ENCODE measurements around the gene PTS. TPM values are rescaled to one million over a fixed set of nuclear protein-coding genes. Genes with fewer than 3 reads are reported as not detected.

PTS gene
- total RNA-seq, 2 experiments from 2014 or later: 31.2 to 32.9 TPM

- POLR2A ChIA-PET: interaction anchor here (0.6 kb wide), 1 partner anchor 70 kb away, joined by 3 read pairs; no protein-coding TSS in a partner anchor
- CTCF ChIA-PET: interaction anchor here (0.6 to 8.8 kb wide), 7 partner anchors 8 to 336 kb away, joined by 3 to 96 read pairs (median 4); no protein-coding TSS in a partner anchor
Observed at GRCh38 chr11:112219476-112220232, 6.6 kb upstream of the PTS start.

DNA sequence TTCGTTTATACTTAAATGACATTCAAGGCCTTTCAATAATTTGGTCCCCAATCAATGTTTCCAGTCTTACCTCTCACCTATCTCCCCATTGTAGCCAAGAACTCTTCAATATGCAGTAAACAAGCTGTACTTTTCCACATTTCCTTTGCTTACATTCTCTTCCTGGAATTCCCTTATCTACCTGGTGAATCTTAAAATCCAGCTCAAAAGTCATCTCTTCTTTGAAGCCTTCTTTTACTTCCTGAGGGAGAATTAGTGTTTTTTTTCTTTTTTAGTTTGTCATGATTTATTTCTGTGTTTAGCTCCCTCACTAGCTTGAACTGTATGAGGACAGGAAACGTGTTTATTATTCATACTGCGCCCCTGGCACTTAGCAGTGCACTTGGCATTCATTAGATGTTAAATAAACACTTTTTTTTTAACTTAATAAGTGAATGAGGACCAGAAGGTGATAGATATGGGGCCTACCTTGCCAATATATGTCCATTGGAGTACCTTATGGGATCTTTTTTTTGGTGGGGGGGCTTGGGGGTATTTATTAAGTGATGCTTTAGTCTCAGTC, 4.9 kb upstream of the PTS start:
- ChIA-PET POLR2A (no interaction called here), CTCF (interaction anchor here (8.8 kb wide), 1 partner anchor 60 kb away, joined by 96 read pairs; no protein-coding TSS in a partner anchor)

DNA sequence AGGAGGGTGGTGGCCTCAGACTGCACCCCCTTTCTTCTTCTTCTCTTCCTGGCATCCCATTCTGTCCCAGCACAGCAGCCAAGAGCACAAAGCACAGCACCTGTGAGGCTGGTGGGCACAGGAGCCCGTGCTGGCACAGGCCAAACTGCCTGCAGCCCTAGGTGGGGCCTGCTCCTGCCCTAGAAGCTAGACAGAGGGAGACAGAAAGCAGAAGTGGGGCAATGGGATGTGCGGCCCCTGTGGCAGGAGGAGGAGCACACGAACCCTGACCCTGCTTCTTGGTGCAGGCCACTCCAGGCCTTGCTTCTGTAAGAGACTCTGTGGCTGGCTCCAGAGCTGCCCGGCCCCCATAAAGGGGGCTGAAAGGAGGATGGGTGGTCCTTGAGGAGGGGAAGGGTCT, 3.9 kb upstream of the PTS start:
- CTCF ChIA-PET: interaction anchor here (0.5 to 8.8 kb wide), 2 partner anchors 59 to 1572 kb away, joined by 4 to 96 read pairs; no protein-coding TSS in a partner anchor
- POLR2A ChIA-PET: no interaction called here

DNA sequence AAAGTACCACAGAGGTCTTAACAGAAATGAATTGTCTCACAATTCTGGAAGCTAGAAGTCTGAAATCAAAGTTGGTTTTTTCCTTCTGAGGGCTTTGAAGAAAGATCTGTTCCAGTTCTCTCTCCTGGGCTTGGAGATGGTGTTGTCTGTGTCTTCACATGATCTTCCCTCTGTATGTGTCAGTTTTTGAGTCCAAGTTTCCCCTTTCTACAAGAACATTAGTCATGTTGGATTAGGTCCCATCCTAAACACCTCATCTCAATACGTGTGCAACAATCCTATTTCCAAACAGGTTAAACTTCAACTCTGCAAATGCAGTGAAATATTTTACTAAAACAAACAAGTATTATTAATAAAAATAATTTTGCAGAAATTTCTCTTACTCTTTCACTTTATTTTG, 3.1 kb upstream of the PTS start:
- ChIA-PET CTCF (interaction anchor here (8.8 kb wide), 1 partner anchor 58 kb away, joined by 96 read pairs; no protein-coding TSS in a partner anchor), POLR2A (no interaction called here)

DNA sequence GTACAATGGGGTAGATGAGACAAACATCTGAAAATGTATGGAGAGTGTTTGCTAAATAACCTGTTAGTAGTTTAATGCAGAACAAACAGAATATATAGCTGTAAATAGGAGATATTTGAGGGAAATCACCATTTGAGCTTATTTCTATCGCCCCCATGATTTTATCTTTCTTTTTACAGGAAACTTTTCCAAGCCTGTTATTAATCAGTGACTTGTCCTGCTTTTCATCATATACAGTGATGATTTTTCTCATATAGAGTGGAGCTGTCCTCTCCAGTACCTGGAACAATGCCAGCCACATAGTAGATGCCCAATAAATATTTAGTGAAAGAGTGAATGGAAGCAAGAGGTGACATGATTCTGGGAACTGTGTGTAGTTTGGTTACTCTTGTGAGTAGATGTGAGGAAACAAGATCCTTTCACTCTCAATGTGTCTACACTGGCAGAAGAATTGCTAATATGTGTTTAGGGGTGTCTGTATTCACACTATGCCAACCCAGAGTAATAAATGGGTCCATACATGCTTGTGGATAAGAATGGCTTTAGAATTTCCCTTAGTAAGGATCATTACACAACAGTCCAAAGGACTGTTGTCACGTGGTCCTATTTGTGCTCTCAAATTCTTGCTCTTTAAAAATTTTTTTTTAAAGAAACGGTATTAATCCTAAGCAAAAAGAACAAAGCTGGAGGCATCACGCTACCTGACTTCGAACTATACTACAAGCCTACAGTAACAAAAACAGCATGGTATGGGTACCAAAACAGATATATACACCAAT, 2.3 kb upstream of the PTS start:
- CTCF ChIA-PET: interaction anchor here (8.8 kb wide), 1 partner anchor 57 kb away, joined by 96 read pairs; no protein-coding TSS in a partner anchor
- POLR2A ChIA-PET: no interaction called here

- CTCF ChIA-PET: interaction anchor here (2.0 kb wide), 1 partner anchor 54 kb away, joined by 16 read pairs; no protein-coding TSS in a partner anchor
- POLR2A ChIA-PET: no interaction called here
Observed at GRCh38 chr11:112225753-112226061, 521 bp upstream of the PTS start.

GRCh38 chr11:112226831-112227401, 688 bp downstream of the PTS start:
- ChIA-PET CTCF (interaction anchor here (0.6 to 2.0 kb wide), 4 partner anchors 17 to 1096 kb away, joined by 3 to 16 read pairs (median 4); no protein-coding TSS in a partner anchor), POLR2A (no interaction called here)

DNA sequence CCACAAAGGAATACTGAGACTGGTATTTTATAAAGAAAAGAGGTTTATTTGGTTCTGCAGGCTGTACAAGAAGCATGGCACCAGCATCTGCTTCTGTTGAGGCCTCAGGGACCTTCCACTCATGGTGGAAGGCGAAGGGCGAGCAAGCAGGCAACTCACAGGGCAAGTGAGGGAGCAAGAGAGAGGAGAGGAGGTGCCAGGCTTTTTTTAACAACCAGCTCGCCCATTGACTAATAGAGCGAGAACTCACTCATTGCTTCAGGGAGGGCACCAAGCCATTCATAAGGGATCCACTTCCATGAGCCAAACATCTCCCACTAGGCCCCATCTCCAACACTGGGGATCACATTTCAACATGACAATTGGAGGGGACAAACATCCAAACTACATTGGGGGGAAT, 1.2 kb downstream of the PTS start:
- ChIA-PET POLR2A (no interaction called here), CTCF (interaction anchor here (0.6 to 1.0 kb wide), 3 partner anchors 8 to 1095 kb away, joined by 3 to 4 read pairs (median 3); no protein-coding TSS in a partner anchor)

GRCh38 chr11:112228706-112229105, 2.5 kb downstream of the PTS start:
- POLR2A ChIA-PET: no interaction called here
- CTCF ChIA-PET: interaction anchor here (0.6 kb wide), 1 partner anchor 60 kb away, joined by 3 read pairs; no protein-coding TSS in a partner anchor

GRCh38 chr11:112229159-112229558, 2.9 kb downstream of the PTS start:
- CTCF ChIA-PET: interaction anchor here (0.6 to 2.2 kb wide), 3 partner anchors 9 to 59 kb away, joined by 3 to 6 read pairs (median 3); no protein-coding TSS in a partner anchor
- POLR2A ChIA-PET: no interaction called here

DNA sequence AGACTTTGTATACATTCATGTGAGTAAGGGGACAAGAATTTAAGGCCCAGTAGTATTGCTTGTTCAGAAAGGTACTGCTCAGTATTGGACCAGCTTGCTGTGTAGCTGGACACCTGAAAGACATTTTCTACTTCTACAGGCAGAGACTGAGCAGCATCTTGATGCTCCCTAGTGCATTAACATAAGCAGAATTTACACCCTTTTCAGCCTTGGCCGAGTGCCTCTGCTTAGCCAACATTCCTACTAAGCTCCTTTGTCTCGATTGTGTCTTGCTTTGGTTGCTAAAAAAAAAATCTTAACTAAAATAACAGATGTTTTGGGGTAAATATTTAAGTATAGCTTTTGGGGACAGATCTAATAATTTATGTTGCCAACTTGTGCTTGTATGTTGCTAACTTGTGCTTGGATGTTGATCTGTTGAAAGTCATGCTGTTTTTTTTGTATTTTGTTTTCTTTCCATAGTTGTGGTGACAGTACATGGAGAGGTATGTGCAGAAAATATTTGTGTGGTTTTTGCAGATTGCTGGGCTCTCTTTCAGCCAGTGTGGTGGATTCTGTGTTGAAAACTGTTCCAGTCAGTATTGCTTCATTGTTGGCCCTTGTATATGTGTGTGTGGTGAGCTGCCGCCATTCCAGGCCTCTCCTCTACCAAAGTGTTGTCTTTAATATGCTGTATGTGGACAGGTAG, 3.7 kb downstream of the PTS start:
- ChIA-PET CTCF (interaction anchor here (0.7 to 2.2 kb wide), 2 partner anchors 10 to 49 kb away, joined by 3 to 6 read pairs; no protein-coding TSS in a partner anchor), POLR2A (no interaction called here)

GRCh38 chr11:112231952-112232351, 5.7 kb downstream of the PTS start:
- POLR2A ChIA-PET: no interaction called here
- CTCF ChIA-PET: interaction anchor here (0.5 to 1.5 kb wide), 2 partner anchors 37 to 48 kb away, joined by 3 read pairs; no protein-coding TSS in a partner anchor

DNA sequence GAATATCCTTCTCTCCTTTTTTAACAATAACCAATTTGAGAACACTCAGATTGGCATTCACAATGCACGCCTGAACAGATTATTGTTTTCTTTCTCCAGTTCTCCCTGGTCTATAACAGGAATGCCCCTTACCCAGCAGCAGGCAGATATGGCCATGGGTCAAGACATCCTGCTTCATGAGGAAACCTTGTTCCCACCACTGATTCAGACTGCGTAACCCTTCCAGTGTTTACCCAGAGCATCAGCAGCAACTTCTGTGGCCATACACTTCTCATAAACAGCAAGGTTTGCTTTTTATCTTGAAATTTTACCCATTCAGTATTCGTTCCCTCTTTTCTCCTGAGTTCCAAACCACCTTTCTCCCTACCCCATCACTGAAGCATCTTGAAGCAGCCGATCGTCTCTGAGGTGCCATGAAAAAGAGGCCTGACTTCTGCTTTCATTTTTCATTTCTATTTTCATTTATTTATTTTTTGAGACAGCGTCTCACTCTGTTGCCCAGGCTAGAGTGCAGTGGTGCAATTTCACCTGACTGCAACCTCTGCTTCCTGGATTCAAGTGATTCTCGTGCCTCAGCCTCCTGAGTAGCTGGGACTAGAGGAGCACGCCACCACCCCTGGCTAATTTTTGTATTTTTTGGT, 9.6 kb downstream of the PTS start:
- POLR2A ChIA-PET: no interaction called here

GRCh38 chr11:112237451-112237850, 11.2 kb downstream of the PTS start:
- ChIA-PET POLR2A (no interaction called here), CTCF (interaction anchor here (0.6 kb wide), 1 partner anchor 272 kb away, joined by 3 read pairs; no protein-coding TSS in a partner anchor)

More for the DNA sequence above, 9.6 kb downstream of the PTS start:
- CTCF ChIA-PET: no interaction called here

GRCh38 chr11:112238041-112238440, 11.8 kb downstream of the PTS start:
- POLR2A ChIA-PET: no interaction called here

GRCh38 chr11:112241486-112241885, 15.3 kb downstream of the PTS start:
- POLR2A ChIA-PET: no interaction called here

More at GRCh38 chr11:112238041-112238440, 11.8 kb downstream of the PTS start:
- CTCF ChIA-PET: no interaction called here

DNA sequence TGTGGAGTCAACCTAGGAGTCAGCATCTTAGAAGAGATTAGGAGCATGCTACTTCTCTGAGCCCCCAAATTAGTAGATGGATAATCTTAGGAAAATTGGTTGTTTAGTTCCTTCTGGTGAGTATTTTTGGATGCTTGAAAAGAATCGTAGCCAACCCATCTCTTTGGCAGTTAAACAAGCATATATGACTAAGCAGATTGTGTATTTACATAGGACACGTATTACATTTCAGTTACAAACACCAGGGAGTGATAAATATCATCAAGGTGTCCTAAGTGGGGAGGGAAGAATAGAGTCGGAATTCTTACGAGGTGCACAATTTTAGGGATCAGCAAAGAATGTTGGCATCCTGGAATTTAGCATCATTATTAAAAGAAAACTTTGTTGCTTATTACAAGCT, 21.0 kb downstream of the PTS start:
- CTCF ChIA-PET: no interaction called here

More at GRCh38 chr11:112241486-112241885, 15.3 kb downstream of the PTS start:
- CTCF ChIA-PET: no interaction called here

DNA sequence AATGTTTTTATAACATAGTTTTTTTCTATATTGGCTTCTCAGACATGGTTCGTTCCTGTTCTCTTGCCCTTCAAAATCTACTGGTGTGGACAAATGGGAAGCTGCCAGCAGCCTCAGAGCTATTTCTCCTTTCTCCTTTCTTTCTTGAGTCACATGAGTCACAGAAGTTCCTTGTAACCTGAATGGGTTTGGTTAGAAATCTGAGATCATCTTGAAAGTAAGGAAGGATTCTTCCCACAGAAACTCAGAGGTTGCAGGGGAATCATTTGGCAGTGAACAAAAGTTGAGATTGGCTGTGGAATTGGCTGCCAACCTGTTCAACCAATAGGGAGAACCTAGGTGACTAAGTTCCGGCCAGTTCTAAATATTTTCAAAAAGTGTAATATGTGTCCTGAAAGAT, 22.0 kb downstream of the PTS start:
- ChIA-PET POLR2A (no interaction called here), CTCF (no interaction called here)

More for the DNA sequence above, 21.0 kb downstream of the PTS start:
- POLR2A ChIA-PET: no interaction called here

Data from activated CD8-positive, alpha-beta memory T cell treated with anti-CD3 and anti-CD28 coated beads for 36 hours (primary cell).